Coronary artery (tissue), 2 donors: ENCODE data around the gene KCNMA1.

Source experiments
- DNase-seq: peaks from one replicate; pipeline ENCODE4 v3.0.0-alpha.2; 2017; ENCODE audit warnings: low spot score
- H3K27ac ChIP-seq, 2 donors: fragments of 200-600 bp; sonication (generic); one replicate each; pipeline ENCODE4 v1.5.1; 2016 to 2019
- H3K4me3 ChIP-seq: fragments of 200-600 bp; sonication (generic); 2 replicates; pipeline ENCODE4 v1.5.1; 2016; ENCODE audit warnings: mild to moderate bottlenecking, moderate library complexity
- TF ChIP-seq, protein P1 (sequence below): fragments of 200-600 bp; sonication (generic); IDR thresholded peaks from one replicate; pipeline ENCODE4 v1.5.1; 2019; ENCODE audit warnings: antibody characterized with exemption

Gene KCNMA1

DNA sequence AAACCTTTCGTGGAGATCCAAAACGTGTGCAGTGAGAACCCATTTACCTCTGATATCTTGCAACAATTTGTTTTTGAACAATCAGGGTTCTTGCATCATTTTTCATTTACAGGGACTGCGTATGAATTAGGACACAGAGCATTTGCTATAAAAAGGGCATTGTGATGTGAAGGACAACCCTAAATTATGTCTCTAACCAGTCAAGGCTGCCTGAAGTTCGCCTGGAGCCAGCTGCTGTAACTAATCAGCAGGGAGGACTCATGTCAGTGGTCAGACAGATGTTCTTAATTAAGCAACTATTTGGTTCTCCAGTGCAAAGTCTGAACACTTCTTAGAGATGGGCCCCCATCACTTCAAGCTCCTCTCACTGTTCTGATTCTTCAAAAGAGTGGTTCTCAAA is 674.8 kb downstream of the KCNMA1 start:
- TF ChIP-seq, protein P1, sequence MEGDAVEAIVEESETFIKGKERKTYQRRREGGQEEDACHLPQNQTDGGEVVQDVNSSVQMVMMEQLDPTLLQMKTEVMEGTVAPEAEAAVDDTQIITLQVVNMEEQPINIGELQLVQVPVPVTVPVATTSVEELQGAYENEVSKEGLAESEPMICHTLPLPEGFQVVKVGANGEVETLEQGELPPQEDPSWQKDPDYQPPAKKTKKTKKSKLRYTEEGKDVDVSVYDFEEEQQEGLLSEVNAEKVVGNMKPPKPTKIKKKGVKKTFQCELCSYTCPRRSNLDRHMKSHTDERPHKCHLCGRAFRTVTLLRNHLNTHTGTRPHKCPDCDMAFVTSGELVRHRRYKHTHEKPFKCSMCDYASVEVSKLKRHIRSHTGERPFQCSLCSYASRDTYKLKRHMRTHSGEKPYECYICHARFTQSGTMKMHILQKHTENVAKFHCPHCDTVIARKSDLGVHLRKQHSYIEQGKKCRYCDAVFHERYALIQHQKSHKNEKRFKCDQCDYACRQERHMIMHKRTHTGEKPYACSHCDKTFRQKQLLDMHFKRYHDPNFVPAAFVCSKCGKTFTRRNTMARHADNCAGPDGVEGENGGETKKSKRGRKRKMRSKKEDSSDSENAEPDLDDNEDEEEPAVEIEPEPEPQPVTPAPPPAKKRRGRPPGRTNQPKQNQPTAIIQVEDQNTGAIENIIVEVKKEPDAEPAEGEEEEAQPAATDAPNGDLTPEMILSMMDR: no peak
- DNase-seq: no peak
- H3K27ac ChIP-seq: no peak overlapping the region

DNA sequence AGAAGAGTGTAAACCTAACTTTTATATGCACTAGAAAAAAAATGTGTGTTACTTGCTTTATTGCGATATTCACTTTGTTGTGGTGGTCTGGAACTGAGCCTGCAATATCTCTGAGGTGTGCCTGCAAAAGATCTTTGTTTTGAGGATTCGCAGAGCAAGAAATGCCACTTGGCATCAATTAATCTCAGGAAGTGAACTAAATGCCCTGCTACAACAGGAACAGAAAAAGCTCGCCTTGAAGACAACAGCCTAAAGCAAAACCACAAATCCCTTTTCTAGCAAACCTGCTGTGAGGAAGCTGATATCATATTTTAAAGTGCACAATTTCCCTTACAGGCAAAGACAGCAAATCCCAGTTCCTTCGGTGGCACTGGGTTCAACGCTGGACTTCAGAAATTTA is 675.8 kb downstream of the KCNMA1 start:
- H3K27ac ChIP-seq: no peak overlapping the region
- TF ChIP-seq, protein P1: no peak
- H3K4me3 ChIP-seq: no peak overlapping the region
- DNase-seq: no peak

More for the DNA sequence above, 674.8 kb downstream of the KCNMA1 start:
- no peak overlapping the region for H3K4me3 ChIP-seq

DNA sequence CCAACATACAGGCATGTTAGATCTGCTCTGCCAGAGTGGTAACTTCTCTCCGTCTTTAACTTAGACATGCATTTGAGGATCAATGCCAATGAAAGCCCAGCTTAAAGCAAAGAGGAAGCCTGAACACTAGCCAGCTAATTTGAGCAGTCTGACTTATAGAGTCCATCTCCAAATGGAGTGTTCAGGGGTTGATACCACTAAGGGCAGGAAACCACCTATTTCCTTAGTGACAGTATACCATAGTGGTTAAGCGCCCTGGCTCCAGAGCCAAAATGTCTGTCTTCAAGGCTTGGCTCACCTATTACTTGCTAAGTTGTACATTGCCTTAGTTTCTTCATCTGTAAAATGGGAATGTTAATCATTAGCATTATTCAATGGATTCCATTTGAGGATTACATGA is 678.5 kb downstream of the KCNMA1 start:
- Histone ChIP-seq H3K4me3 (no peak overlapping the region), H3K27ac (no peak overlapping the region)
- no peak for DNase-seq
- TF ChIP-seq, protein P1: no peak

DNA sequence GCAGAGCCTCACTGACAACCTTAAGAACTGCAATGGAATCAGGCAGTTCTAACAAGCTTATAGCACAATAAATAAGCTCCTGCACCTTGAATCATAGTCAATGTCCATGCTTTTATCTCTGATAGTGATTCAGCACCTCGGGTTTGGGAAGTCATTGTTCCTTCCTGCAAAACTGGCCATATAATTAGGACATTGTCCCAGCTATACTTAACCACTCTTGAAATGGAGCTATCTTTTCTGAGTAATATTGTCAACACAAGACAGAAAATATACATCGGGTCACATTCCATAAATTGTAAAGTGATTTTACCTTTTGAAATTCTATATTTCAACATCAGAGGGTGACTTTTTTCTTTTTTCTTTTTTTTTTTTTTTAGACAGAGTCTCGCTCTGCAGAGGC is 682.8 kb downstream of the KCNMA1 start:
- TF ChIP-seq, protein P1: no peak
- H3K4me3 ChIP-seq: no peak overlapping the region
- DNase-seq: no peak
- no peak overlapping the region for H3K27ac ChIP-seq

DNA sequence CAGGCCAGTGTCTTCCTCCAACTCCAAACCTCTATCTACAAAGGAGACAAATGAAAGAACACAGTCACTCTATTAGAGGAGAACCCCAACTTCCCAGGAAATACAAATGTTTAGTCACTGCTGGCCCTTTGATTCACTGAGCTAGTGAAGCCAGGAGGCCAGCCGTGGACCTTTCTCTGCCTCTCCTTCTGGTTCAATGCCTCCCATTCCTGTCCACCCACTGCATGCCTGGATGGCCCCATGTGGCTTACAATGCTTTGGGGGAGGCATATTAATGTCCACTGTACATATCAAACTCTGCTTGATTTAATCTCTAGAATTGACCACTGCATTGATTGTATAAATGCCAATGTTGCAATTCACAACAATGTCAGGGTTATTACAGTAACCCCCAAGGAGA is 687.3 kb downstream of the KCNMA1 start:
- H3K4me3 ChIP-seq: no peak overlapping the region
- TF ChIP-seq, protein P1: no peak
- DNase-seq: no peak

DNA sequence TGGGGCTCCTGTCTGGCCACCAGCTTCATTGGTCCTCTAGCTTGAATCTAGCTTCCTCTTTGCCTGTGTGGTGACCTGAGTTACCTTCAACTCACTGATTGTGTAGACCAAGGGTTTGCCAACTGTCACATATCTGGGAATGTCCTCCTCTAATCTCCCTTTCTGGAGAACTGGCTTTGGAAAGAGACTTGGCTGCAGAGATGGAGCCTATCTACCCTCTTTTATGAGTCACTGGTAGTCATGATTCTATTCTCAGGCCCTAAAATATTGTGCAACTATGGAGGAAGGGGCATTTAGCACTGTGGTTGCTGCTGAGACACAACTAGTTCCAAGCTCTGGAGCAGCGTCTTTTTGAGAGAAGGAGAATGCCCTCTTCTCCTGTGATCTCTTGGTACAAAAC is 691.3 kb downstream of the KCNMA1 start:
- H3K4me3 ChIP-seq: no peak overlapping the region
- TF ChIP-seq, protein P1: no peak
- no peak for DNase-seq
- peak overlapping the region; percentile 51 to 59 for H3K27ac ChIP-seq

More for the DNA sequence above, 687.3 kb downstream of the KCNMA1 start:
- no peak overlapping the region for H3K27ac ChIP-seq

DNA sequence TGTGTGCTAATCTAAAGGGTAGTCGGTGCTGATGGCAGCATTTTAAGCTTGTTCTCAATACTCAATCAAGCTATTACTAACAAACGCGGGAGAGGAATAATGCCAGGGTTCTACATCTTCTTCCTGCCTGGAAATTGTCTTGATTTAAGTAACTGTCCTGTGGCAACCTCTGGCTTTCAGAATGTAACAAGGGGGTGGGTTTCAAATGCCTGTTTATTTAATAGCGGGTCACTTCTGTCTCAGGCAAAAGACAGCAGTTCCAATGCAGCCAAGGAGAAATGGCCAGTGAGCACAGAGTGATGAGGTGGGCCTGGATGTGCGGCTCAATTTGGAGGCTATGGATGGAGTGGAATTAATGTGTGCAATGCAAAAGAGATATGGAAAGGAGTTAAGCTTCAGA is 692.4 kb downstream of the KCNMA1 start:
- TF ChIP-seq, protein P1: no peak
- H3K27ac ChIP-seq: no peak overlapping the region
- no peak overlapping the region for H3K4me3 ChIP-seq
- DNase-seq: no peak
